GM19467 (cell line): ENCODE measurements around the gene KRT35.

Experiments used
- ATAC-seq: cut with Tn5 transposase; IDR thresholded peaks from one replicate; pipeline ENCODE4 v1.9.1; 2021; ENCODE audit warnings: mild to moderate bottlenecking, moderate library complexity; ENCODE audit not compliant: unreplicated experiment

The KRT35 gene

DNA sequence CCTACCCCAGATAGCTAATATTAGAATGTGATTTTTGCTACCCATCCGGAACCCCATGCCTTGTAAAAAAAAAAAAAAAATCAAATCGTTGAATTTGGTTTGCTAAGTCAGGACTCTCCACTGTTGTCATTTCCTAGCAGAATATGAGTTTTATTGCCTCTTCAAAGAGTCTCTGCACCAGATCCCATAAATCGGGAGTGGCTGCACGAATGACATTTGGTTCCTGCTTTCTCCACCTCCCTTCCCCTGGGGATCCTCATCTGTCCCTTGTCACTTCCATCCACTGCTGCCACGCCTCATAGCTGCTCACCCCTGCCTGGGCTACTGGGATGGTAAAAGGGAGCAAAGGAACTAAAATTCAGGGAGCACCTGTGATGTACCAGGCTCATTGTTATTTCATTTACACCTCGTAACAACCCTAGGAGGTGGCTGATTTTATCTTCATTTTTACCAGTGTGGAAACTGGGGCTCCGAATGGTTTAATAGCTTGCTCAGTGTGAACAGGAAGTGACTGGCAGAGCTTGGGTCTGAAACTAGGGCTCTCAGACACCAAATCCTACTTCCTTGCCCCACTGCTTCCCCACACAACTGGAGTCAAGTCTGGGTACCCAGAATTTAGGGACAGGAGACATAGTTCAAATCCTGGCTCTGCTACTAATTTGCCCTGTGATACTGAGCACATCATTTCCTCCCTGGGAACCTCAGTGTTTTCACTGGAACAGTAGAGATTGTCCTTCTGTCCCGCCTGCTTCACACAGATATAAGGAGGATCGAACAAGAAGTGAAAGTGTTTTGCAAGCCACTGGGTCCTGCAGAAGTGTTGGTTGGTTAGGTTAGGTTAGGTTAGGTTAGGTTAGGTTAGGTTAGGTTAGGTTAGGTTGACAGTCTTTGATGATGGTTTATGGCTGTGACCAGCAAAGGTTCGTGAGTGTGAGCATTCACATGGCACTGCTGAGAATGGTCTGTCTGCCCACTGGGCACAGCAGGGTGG is 9.3 kb upstream of the KRT35 start:
- no peak for ATAC-seq

- no peak for ATAC-seq
Observed at GRCh38 chr17:41489531-41489930, 8.6 kb upstream of the KRT35 start, which contains the start of gene KRT36. KRT36 (minus strand) TSS chr17:41489910; CDS start chr17:41489864, 46 bp downstream.

DNA sequence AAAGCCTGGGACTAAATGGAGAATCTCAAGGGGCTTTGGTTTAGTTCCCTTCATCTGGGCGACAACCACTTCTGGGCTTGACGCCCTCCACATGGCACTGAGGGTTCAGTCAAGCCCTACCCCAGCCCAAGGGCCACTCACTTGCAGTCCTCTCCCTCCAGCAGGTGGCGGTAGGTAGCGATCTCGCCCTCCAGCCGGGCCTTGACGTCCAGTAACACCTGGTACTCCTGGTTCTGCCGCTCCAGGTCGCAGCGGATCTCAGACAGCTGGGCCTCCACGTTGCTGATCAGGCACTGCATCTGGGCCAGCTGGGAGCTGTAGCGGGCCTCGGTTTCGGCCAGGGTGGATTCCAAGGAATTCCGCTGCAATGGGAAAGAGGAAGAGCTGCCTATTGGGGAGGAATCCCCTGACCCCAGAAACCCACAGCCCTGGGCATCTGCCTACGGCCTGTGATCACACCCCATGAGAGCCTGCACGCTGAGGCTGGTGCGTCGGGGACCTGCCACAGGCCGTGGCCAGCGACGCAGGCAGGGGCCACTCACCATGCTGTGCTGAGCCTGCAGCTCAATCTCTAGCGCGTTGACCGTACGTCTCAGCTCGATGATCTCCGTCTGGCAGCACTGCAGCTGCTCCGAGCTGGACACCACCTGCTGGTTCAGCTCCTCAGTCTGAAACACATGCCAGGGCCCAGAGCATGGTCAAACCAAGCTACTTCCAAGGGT is 6.0 kb upstream of the KRT35 start:
- ATAC-seq: no peak

DNA sequence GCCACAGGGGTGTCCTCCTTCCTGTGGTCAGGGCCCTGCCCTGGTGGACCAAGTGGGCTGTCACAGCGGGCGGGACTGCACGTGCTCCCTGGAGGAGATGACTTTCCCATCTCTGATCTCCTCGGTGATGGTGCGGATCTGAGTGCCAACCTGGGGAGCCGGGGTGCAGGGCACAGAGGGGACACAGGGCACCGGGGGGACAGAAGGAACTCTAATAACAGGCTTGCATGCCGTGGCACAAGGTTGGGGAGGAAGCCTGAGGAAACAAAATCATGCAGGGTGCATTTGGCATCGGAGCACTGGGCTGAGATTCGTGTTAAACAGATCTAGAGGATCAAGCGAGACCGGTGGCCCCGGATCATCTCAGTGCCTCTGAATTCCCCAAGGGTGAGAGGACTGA is 5.4 kb upstream of the KRT35 start:
- ATAC-seq: no peak

- no peak for ATAC-seq
Observed at GRCh38 chr17:41484920-41485904, 4.3 kb upstream of the KRT35 start.

DNA sequence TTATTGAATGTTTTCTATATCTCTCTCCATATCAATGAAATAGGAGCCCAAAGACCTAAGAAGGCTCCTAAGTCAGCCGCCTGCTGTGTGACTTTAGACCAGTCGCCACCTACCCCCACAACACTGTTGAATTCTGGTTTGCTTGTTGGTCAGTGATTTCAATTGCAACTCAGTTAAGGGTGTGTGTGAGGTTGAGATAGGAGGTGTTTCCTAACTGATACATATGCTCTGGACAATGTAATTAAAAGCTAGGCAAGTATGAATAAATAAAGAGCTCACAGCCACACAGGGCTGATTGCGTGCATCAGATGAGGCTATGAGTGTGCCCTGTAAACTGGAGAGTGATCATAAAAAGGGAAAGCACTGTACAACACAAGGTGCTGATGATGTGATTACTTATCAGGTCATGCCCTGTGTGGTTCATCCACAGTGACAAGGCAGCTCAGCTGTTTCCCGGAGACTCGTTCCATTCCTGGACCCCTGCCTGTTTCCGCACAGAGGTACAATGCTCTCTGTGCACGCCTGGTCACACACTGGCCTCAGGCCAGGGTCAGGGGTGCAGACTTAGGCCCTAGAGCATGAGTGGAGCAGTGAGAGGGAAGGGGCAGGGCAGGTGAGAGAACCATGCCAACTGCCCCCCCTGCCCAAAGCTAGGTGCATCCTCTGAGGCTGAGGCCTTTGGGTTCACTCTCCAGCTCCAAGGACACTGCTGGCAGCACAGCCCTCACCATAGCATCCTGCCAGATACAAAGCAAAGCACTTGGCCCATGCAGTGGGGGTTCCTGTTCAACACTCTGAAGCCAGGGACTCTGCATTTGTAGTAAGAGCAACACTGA is 3.3 kb upstream of the KRT35 start:
- ATAC-seq: no peak

GRCh38 chr17:41483531-41483930 is 2.6 kb upstream of the KRT35 start:
- ATAC-seq: no peak

GRCh38 chr17:41480581-41480980 is 370 bp downstream of the KRT35 start:
- no peak for ATAC-seq

GRCh38 chr17:41480136-41480535 is 815 bp downstream of the KRT35 start:
- ATAC-seq: no peak

- no peak for ATAC-seq
Observed at GRCh38 chr17:41478237-41478636, 2.7 kb downstream of the KRT35 start.

- no peak for ATAC-seq
Observed at GRCh38 chr17:41476866-41477815, 3.8 kb downstream of the KRT35 start.

GRCh38 chr17:41475421-41475820 is 5.5 kb downstream of the KRT35 start:
- no peak for ATAC-seq

GRCh38 chr17:41474863-41475262 is 6.1 kb downstream of the KRT35 start:
- no peak for ATAC-seq

- ATAC-seq: no peak
Observed at GRCh38 chr17:41468346-41468745, 12.6 kb downstream of the KRT35 start.

DNA sequence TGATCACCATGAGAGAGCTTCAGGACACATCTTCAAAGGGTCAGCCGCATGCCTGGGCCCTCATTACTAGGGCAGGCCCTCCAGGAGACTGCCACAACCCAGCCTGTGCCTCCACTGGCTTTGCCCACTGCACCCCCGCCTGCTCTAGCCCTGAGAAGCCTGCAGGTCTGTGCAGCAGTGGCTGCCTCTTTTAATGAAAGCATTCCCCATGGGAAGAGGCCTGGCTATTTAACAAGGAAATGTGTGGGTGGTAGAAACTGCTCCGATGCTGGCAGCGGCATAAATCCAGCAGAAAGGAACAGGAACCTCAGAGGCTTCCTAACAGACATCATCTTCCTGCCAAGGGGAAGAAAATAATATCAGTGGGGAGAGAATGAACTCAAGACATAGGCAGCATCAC is 13.4 kb downstream of the KRT35 start:
- ATAC-seq: no peak

DNA sequence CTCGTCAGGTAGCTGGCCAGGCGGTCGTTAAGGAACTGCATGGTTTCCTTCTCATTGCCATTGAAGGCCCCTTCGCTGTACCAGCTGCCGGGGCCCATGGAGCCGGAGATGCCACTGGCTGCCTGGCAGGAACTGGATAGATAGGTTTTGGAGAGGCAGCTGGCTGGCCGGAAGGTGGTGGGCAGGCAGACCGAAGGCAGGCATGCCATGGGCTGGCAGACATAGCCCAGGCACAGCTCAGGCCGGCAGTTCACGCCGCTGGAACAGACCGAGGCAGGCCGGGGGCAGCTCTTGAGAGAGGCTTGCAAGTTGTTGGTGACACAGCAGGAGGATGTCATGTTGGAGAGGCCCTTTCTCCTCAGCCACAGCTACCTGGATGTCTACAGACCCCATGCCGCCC is 14.0 kb downstream of the KRT35 start, which contains the start of gene KRT32:
KRT32 (minus strand) TSS at position 399 of the 400 bp plus-strand sequence; CDS start at position 338, 61 bp downstream.
- no peak for ATAC-seq

DNA sequence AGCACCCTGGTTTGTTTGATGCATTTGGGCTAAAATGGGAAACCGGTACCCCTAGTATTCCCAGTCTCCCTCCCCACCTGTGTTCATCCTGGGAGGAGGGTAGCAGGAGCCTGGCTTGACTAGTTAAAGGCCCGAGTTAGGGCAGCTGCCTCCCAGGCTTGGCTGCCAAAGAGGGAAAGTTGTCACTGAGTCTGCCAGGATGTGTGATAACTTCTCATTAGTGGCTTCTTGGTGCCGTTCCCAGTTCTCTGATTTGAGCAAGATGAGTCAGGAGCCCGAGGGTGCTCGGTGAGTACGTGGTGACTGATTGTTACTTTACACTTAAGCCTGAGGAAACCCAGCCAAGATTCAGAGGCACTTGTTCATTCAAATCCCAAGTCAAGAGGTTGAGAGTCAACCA is 16.3 kb downstream of the KRT35 start:
- ATAC-seq: no peak

- ATAC-seq: no peak
Observed at GRCh38 chr17:41464173-41464572, 16.8 kb downstream of the KRT35 start.

- no peak for ATAC-seq
Observed at GRCh38 chr17:41463746-41464145, 17.2 kb downstream of the KRT35 start.
